Prostate gland (tissue), 2 donors: Measurements from ENCODE around the gene TAB2. TPM values are rescaled to one million over a fixed set of nuclear protein-coding genes. Genes with fewer than 3 reads are reported as not detected.
A peak's percentile ranks its signal among the peaks of the same experiment; 100 is the strongest.

Source experiments
- DNase-seq: peaks from one replicate; pipeline ENCODE4 v3.0.0-alpha.2; 2019; ENCODE audit warnings: low spot score
- H3K27ac ChIP-seq, 2 donors: fragments of 200-600 bp; sonication (generic); 2 replicates each; pipeline ENCODE4 v1.5.1; 2017 to 2019
- H3K27me3 ChIP-seq: fragments of 200-600 bp; sonication (generic); replicated peaks from 2 replicates; pipeline ENCODE4 v1.5.1; 2019; ENCODE audit not compliant: insufficient read depth
- H3K36me3 ChIP-seq, 2 donors: fragments of 200-600 bp; sonication (generic); 1 replicate in 1 of 2; 2 replicates in 1 of 2; pipeline versions ENCODE4 v1.5.1 to v1.8.1; 2017 to 2019
- H3K4me1 ChIP-seq: fragments of 200-600 bp; sonication (generic); replicated peaks from 2 replicates; pipeline ENCODE4 v1.5.1; 2019
- H3K4me3 ChIP-seq, 2 donors: fragments of 200-600 bp; sonication (generic); 2 replicates each; pipeline ENCODE4 v1.5.1; 2017 to 2019
- H3K9me3 ChIP-seq: fragments of 200-600 bp; sonication (generic); 2 replicates; pipeline ENCODE4 v1.5.1; 2017
- POLR2A ChIP-seq: fragments of 450-650 bp; IDR thresholded peaks from one replicate; pipeline ENCODE4 v1.6.1; 2016; ENCODE audit warnings: antibody characterized with exemption, mild to moderate bottlenecking
- POLR2AphosphoS5 ChIP-seq: sonication (generic); formaldehyde crosslinking; IDR thresholded peaks from one replicate; pipeline ENCODE4 v1.6.1; 2017; ENCODE audit warnings: antibody characterized with exemption
- WGBS: methylation state at CpG from one replicate; pipeline ENCODE4 v1.1.5; 2018; 5-methylcytosine and 5-hydroxymethylcytosine counted together
- intact Hi-C: fragments of 100-400 bp; cut with DNase I; formaldehyde crosslinking; loops from one replicate; pipeline ENCODE4 v1.14.2; 2022
- total RNA-seq, 2 donors: library from RNA; depleted of rRNA; stranded (reverse); fragments of >200 nt; gene quantifications; one replicate each; pipeline ENCODE4 v1.1.0, GENCODE V29; 2016
- TF ChIP-seq, protein P1 (sequence below), 4 experiments: fragments of 200-600 bp in 2 of 4; fragments of 450-650 bp in 2 of 4; sonication (generic) in 2 of 4; IDR thresholded peaks; 1 replicate in 3 of 4; 2 replicates in 1 of 4; pipeline ENCODE4 v1.5.1; 2016 to 2019; ENCODE audit warnings: antibody characterized with exemption in 4 of 4, mild to moderate bottlenecking in 2 of 4, moderate library complexity in 2 of 4

TAB2 gene
- total RNA-seq, 2 donors from 2014 or later: 58.8 to 66.3 TPM

DNA sequence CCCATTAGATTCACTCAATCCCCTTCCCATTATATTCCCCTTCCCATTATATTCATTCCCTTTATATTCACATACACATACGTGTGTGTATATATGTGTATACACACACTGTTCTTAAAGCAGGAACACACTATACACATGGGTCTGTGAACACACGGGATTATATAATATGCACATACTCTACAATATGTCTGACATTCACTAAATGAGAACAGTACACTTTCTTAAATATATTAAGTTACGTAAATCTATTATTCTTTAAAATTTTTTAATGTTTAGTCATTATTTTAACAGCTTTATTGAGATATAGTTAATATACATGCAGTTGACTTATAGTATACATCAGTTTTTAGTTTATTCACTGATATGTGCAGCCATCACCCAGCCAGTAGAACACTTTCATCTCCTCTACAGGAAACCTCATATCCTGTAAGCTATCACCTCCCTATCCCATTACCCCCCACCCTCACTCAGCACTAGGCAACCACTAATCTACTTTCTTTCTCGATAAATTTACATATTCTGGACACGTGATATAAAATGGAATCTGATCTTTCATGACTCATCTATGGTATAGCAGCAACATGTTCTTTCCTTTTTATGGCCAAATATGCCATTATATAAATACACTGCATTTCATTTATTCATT is 68.6 kb downstream of the TAB2 start:
- TF ChIP-seq, protein P1, sequence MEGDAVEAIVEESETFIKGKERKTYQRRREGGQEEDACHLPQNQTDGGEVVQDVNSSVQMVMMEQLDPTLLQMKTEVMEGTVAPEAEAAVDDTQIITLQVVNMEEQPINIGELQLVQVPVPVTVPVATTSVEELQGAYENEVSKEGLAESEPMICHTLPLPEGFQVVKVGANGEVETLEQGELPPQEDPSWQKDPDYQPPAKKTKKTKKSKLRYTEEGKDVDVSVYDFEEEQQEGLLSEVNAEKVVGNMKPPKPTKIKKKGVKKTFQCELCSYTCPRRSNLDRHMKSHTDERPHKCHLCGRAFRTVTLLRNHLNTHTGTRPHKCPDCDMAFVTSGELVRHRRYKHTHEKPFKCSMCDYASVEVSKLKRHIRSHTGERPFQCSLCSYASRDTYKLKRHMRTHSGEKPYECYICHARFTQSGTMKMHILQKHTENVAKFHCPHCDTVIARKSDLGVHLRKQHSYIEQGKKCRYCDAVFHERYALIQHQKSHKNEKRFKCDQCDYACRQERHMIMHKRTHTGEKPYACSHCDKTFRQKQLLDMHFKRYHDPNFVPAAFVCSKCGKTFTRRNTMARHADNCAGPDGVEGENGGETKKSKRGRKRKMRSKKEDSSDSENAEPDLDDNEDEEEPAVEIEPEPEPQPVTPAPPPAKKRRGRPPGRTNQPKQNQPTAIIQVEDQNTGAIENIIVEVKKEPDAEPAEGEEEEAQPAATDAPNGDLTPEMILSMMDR (IDR thresholded peaks at IDR 0.05): no peak
- no peak for TF ChIP-seq POLR2AphosphoS5
- TF ChIP-seq POLR2A: no peak
- no peak overlapping the region for H3K4me3 ChIP-seq
- no peaks in the 10 kb centered on the region for H3K27me3 ChIP-seq
- no peaks in the 10 kb centered on the region for H3K9me3 ChIP-seq
- H3K4me1 ChIP-seq: peaks cover 6% of the 10 kb centered on the region
- H3K36me3 ChIP-seq: no peaks in the 10 kb centered on the region
- DNase-seq: no peak
- WGBS: 96% methylated on average over 5 of the region's 5 CpGs
- no peak overlapping the region for H3K27ac ChIP-seq
- intact Hi-C loops: no loop called here

DNA sequence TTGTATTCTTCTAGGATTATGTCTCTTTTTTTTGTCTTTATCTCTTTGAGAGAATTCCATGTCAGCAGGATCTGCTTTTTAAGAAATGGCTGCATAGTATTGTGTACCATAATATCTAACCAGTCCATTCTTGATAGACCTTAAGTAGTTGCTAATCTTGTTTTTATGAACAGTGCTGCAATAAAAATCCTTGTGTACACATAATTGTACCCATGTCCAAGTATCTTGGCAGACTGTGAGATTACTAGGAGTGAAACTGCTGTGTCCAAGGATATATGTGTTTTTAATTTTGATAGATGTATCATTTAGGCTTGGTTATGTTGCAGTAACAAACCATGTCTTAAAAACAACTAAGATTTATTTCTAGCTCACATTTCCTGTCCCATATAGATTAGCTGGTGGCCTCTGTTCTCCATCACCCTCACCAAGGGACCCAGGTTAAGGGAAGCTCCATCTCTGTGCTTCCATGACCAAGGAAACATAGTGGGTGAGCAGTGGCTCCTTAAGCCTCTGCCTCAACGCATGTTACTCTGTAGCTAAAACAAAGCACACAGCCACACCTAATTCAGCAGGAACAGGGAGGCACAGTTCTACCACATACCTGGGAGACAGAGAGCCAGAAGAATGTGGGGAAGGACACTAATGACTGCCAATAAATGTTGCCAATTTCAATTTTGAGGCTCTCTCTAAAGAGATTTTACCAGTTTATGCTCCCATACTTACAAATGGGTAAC is 70.4 kb downstream of the TAB2 start:
- peaks cover 6% of the 10 kb centered on the region for H3K4me1 ChIP-seq
- intact Hi-C loops: no loop called here
- H3K4me3 ChIP-seq: no peak overlapping the region
- no peaks in the 10 kb centered on the region for H3K36me3 ChIP-seq
- peak; percentile 34 for DNase-seq
- no peak overlapping the region for H3K27ac ChIP-seq
- H3K9me3 ChIP-seq: no peaks in the 10 kb centered on the region
- no peaks in the 10 kb centered on the region for H3K27me3 ChIP-seq
- TF ChIP-seq POLR2AphosphoS5: peak; percentile 91
- no peak for TF ChIP-seq POLR2A
- TF ChIP-seq, protein P1 (IDR thresholded peaks at IDR 0.05): no peak
- 41% methylated on average over 1 of the region's 1 CpG for WGBS

DNA sequence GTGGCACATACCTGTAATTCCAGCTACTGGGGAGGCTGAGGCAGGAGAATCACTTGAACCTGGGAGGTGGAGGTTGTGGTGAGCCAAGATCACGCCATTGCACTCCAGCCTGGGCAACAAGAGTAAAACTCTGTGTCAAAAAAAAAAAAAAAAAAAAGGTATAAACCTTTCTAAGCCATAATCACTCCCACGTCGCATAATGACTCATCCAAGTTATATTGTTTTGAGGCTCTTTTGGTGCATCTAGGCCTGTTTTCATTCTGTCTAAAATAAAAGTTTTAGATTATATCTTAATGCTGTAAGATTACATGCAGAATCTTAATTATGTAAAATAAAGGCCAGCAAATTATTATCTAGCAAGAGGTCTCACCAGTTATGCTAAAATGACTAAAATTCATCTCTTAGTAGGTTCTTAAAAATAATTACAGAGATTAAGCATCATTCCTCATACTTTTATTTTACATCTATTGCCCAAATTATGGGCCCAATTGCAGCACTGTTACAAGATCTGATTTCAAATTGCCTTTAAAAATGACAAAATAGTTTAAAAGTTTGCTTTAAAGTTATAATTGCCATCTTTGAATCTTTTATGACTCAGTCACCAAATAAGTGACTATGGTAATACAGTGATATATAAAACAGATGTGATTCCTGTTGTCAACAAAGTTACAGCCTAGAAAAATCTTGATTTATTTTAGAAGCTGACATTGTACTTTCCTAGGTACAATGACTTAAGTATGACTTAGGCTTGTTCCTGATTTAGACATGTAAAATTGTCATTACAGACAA is 72.2 kb downstream of the TAB2 start:
- H3K4me3 ChIP-seq: no peak overlapping the region
- H3K36me3 ChIP-seq: no peaks in the 10 kb centered on the region
- intact Hi-C loops: no loop called here
- no peak overlapping the region for H3K27ac ChIP-seq
- H3K4me1 ChIP-seq: peaks cover 6% of the 10 kb centered on the region
- H3K27me3 ChIP-seq: no peaks in the 10 kb centered on the region
- no peak for DNase-seq
- no peaks in the 10 kb centered on the region for H3K9me3 ChIP-seq
- WGBS: 95% methylated on average over 3 of the region's 3 CpGs
- TF ChIP-seq POLR2AphosphoS5 (no peak), POLR2A (no peak)
- TF ChIP-seq, protein P1 (IDR thresholded peaks at IDR 0.05): no peak

DNA sequence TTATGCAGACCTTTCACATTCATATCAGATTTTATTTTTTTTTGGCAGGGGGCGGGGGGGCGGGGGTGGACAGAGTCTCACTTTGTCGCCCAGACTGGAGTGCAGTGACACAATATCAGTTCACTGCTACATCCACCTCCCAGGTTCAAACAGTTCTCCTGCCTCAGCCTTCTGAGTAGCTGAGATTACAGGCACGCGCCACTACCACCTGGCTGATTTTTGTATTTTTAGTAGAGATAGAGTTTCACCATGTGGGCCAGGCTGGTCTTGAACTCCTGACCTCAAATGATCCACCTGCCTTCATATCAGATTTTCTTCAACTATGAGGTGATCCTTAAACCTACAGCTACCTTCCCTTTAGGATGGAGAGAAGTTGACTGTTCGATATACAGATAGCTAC is 74.6 kb downstream of the TAB2 start:
- no peak for DNase-seq
- H3K27me3 ChIP-seq: no peaks in the 10 kb centered on the region
- TF ChIP-seq, protein P1 (IDR thresholded peaks at IDR 0.05): no peak
- no peak for TF ChIP-seq POLR2AphosphoS5
- TF ChIP-seq POLR2A: no peak
- no peak overlapping the region for H3K4me3 ChIP-seq
- intact Hi-C loops: no loop called here
- H3K36me3 ChIP-seq: no peaks in the 10 kb centered on the region
- 98% methylated on average over 6 of the region's 6 CpGs for WGBS
- H3K9me3 ChIP-seq: no peaks in the 10 kb centered on the region
- no peak overlapping the region for H3K27ac ChIP-seq
- H3K4me1 ChIP-seq: peaks cover 6% of the 10 kb centered on the region
